NCI-H524 (cell line): ENCODE data around the gene CEP57.

Experiments used
- DNase-seq, 2 experiments: peaks; one replicate each; lab custom pipeline; 2025; lab: John Stamatoyannopoulos, UW

The CEP57 gene

DNA sequence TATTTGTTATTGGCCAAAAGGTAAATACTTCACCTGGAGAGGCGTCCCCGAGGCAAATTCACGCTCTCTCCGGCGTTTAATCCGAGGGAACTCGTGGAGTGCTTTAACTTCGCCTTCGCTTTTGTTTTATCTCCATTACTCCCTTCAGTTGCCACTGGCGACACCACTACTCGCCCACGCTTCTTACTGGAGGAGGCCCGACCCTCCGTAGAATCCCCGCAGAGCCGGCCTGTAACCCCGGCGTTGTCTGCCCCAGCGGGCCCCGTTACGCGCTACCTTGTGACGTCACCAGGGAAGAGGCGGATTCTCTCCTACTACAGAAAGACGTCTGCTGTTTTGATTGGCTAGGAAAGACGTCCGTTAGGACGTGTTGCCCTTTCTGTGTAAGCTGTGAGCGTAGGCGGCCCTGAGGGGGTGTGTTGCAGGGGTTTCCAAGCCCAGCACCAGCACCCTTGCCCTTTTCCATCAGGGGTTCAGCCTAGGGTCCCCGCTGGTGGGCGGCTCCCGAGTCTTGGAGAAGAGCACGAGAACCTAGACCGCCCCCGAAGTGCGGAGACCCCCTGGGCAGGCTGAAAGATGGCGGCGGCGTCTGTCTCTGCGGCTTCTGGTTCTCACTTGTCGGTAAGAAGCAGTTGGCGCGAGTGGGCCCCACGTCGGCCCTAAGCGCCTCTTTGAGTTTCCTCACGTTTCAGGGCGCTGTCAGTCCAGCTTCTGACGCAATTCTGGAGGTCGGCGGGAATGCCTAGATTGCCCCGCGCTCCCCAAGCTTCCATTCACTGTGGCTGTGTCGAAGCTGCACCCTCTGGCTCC is at the start of gene CEP57:
CEP57 (plus strand) TSS at position 376 of the 810 bp plus-strand sequence; CDS start at position 577, 201 bp downstream.
- peak; percentile 91 to 96 for DNase-seq

DNA sequence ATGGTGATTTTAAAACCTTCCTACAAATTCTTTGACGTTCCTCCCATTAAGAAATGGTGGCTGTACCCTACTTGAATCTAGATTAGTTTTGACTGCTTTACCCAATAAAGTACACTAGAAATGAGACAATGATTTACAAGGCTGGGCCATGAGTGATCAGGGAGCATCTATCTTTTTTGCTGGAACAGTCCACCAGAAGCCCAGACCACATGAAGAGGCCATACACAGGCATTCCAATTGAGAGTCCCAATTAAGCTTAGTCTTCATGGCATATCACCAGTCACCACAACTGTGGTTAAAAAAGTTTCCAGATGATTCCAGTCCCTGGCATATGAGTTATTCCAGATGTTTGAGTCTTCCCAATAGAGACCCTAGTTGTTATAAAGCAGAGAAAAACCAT is 40.2 kb upstream of the CEP57 start:
- DNase-seq: no peak

GRCh38 chr11:95751515-95751914 is 38.8 kb upstream of the CEP57 start:
- DNase-seq: no peak

GRCh38 chr11:95760941-95761340 is 29.4 kb upstream of the CEP57 start:
- DNase-seq: peak in 1 of 2 experiments; percentile 13

- no peak for DNase-seq
Measured at GRCh38 chr11:95762534-95762933, 27.8 kb upstream of the CEP57 start.

- DNase-seq: peak in 1 of 2 experiments; percentile 47
Measured at GRCh38 chr11:95764267-95764898, 25.9 kb upstream of the CEP57 start.

- DNase-seq: no peak
Measured at GRCh38 chr11:95766701-95767100, 23.6 kb upstream of the CEP57 start.

GRCh38 chr11:95767498-95767897 is 22.8 kb upstream of the CEP57 start:
- DNase-seq: no peak

- DNase-seq: no peak
Measured at GRCh38 chr11:95768521-95768920, 21.8 kb upstream of the CEP57 start.

GRCh38 chr11:95776859-95777258 is 13.4 kb upstream of the CEP57 start:
- no peak for DNase-seq

DNA sequence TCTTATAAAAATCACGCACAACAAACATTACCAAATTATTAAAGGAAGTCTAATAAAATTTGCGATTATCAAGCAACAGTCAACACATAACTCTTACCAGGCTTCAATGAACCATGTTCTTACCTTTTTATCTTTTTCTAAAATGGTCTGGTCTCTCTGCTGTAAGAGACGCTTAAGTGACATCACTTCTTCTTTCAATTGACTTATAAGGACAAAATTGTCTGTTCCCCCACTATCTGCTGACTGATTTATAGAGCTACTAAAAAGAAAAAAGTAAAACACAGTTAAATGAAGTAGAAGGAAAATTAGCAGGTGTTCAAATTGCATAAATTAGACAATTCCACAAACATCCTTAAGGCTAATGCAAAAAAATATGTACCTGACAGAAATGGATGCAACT is 11.6 kb upstream of the CEP57 start:
- DNase-seq: no peak

- DNase-seq: no peak
Measured at GRCh38 chr11:95780544-95780943, 9.8 kb upstream of the CEP57 start.

GRCh38 chr11:95788921-95789505 is 1.3 kb upstream of the CEP57 start:
- peak in 1 of 2 experiments; percentile 58 for DNase-seq

- peak; percentile 94 to 97 for DNase-seq
Measured at GRCh38 chr11:95789506-95790122, 684 bp upstream of the CEP57 start, which contains the start of gene FAM76B. TSS of gene FAM76B (minus strand) at chr11:95789782. CDS start at chr11:95789478, 304 bp downstream.

DNA sequence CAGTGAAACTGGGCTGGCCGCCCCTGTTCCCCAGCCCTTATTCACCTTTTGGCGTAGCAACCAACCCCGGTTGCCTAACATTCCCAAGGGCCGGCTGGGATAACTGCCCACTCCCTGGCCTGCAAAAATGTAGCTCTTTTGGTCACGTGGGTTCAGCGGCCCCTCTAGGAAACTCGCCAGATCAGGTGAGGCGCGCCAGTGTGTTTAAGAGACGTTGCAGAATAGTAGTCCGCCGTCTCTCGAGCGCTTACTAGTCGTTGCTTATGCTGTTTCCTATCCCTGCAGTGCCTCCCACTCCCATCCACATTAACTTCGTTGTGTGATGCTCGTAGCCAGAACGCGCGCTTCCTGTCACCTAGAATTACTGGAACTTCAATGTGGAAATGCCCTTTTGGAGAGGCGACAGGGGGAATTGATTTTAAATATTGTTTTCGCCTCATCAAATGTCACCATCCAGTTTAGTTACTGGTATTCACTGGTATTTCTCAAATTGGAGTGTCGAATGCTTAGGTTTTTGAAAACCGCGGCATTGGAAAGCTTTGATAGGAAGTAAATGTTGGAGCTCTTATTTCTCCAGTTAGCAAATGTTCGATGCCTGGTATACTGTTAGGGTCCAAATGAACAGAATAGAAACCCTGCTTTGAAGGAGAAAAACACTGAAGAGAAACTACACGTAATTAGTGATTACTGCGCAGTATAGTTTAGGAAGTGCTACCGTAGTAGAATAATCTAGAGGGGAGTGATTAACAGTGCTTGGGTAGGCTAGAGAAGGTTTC is 823 bp downstream of the CEP57 start:
- peak in 1 of 2 experiments; percentile 65 for DNase-seq

DNA sequence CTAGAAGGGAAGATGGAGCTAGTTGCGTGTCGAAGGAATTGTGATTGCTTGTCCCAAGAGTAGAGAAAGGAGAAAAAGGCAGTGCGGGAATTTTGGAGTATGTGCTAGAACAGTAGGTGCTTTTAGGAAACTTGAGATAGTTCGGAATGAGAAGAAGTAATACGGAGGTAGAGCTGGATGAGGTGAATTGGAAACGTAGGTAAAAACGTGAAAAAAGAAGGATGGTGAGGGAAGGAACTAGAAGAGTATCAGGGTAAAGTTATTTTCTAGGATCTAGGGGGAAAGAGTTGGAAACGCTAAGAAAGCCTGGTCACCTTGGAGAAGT is 1.4 kb downstream of the CEP57 start:
- DNase-seq: no peak

GRCh38 chr11:95792200-95792599 is 1.9 kb downstream of the CEP57 start:
- no peak for DNase-seq

DNA sequence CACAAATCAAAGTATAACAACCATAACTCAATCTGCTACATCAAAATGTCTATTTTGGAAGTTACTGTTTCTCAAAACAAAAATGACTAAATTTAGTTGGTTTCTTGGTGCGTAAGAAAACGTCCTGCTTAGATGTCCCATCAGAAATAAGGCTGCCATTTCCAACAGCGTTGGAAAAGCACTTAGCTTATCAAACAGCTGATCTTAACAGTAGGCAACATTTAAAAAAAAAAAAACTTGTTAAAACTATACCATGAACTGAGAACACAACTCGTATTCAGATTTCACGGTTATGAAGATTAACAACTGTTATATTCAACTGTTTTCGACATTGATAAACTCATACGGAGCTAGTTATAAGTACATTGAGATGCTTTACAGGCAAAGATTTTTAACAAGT is 2.4 kb downstream of the CEP57 start:
- no peak for DNase-seq

- DNase-seq: no peak
Measured at GRCh38 chr11:95793116-95793515, 2.8 kb downstream of the CEP57 start.

GRCh38 chr11:95794086-95794485 is 3.8 kb downstream of the CEP57 start:
- no peak for DNase-seq

DNA sequence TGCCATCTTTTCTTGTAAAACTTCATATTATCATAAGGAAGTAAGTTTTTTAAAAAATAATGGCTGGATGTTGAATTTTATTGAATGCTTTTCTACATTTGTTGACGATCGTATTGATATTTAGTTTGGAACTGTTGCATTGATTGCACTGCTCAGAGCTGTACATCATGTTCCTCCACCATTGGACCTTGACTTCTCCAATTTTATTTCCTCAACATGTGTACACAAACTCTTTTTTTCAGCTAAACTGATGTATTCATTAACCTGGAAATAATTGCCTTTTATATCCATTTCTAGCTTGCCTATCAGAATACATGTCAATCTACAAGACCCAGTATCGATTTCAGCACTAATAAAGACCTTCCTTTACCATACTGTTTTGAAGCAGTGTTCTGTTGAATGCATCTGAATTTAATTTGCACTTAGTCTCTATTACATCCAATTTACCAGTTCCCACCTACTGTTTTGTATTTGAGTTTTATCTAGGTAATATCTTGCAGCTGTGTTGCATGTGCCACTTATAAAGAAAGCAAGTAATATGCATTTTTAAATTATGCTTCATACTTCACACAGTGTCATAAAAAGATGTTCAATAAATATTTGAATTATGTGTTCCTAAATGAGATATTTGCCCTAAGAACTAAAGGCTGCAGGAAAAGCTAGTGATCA is 5.5 kb downstream of the CEP57 start:
- DNase-seq: no peak
